K562 (cell line): Measurements from ENCODE around the gene CRCP. TPM values are rescaled to one million over a fixed set of nuclear protein-coding genes. Genes with fewer than 3 reads are reported as not detected.
A peak's percentile ranks its signal among the peaks of the same experiment; 100 is the strongest.

Source experiments
- ATAC-seq: fragments of 200-7000 bp; cut with Tn5 transposase; 3 replicates; pipeline ENCODE4 v1.9.1; 2020; ENCODE audit warnings: moderate library complexity
- BruUV-seq: library from RNA; stranded (reverse); fragments of 400-500 nt; replicated peaks from 2 replicates; lab custom pipeline; 2021; lab: Mats Ljungman, UMichigan
- CTCF ChIA-PET: fragments of 300-600 bp; formaldehyde crosslinking; extraction: SDS; loops from one replicate; lab custom pipeline; 2021; ENCODE audit warnings: low intra/inter-chr PET ratio; lab: Yijun Ruan, JAX
- POLR2A ChIA-PET: fragments of 300-600, 350-650 bp; sonication (Branson Sonifier 250); formaldehyde crosslinking; extraction: SDS; loops from one replicate; lab custom pipeline; 2021; ENCODE audit warnings: antibody characterized with exemption, inconsistent platforms; lab: Yijun Ruan, JAX
- DNase-seq, 4 experiments: peaks; one replicate each; pipeline versions ENCODE4 v3.0.0 to v3.0.0-alpha.2; 2011 to 2018; ENCODE audit warnings: low spot score in 3 of 4, mixed read lengths in 3 of 4; ENCODE audit errors: extremely low read depth in 1 of 4
- FAIRE-seq: peaks from 2 replicates; lab custom pipeline; 2011; peaks lifted over from hg19 to GRCh38; lab: Jason Lieb, UNC
- H2AFZ ChIP-seq: 2 replicates; pipeline ENCODE4 v1.6.0; 2011; ENCODE audit warnings: low read depth, low read length, control low read depth, inconsistent platforms
- H3K27ac ChIP-seq: fragments of 200-600 bp; 3 replicates; pipeline ENCODE4 v1.8.0; 2011; ENCODE audit warnings: low read depth, mild to moderate bottlenecking, control low read depth, inconsistent platforms, low read length, moderate library complexity, mixed read lengths; ENCODE audit errors: extremely low read depth
- H3K27me3 ChIP-seq, 2 experiments: fragments of 300-600 bp in 1 of 2; 2 replicates in 1 of 2; 3 replicates in 1 of 2; pipeline versions ENCODE4 v1.6.0 to v1.8.0; 2011; ENCODE audit warnings: inconsistent platforms in 2 of 2, low read length in 2 of 2, mild to moderate bottlenecking in 1 of 2, mixed read lengths in 1 of 2, moderate library complexity in 1 of 2; ENCODE audit not compliant: control insufficient read depth in 2 of 2, insufficient read depth in 2 of 2
- H3K36me3 ChIP-seq: fragments of 300-600 bp; 3 replicates; pipeline ENCODE4 v1.8.0; 2011; ENCODE audit warnings: mild to moderate bottlenecking, low read length, inconsistent platforms; ENCODE audit not compliant: control insufficient read depth, insufficient read depth
- H3K4me1 ChIP-seq, 2 experiments: fragments of 200-600 bp in 1 of 2; replicated peaks in 1 of 2; 2 replicates in 1 of 2; 3 replicates in 1 of 2; pipeline versions ENCODE4 v1.5.1 to v1.8.0; 2011; ENCODE audit warnings: inconsistent platforms in 2 of 2, low read length in 2 of 2, mild to moderate bottlenecking in 1 of 2, mixed read lengths in 1 of 2, moderate library complexity in 1 of 2; ENCODE audit not compliant: control insufficient read depth in 2 of 2, insufficient read depth in 2 of 2
- H3K4me2 ChIP-seq: 2 replicates; pipeline ENCODE4 v1.6.1; 2011; ENCODE audit warnings: low read length, control low read depth, inconsistent platforms, mixed read lengths; ENCODE audit not compliant: insufficient read depth
- H3K4me3 ChIP-seq: fragments of 200-600 bp; sonication (generic), shearing (Covaris generic); 2 replicates; pipeline ENCODE4 v1.5.1; 2016; ENCODE audit warnings: control low read depth, inconsistent platforms
- H3K79me2 ChIP-seq: fragments of 200-600 bp; 3 replicates; pipeline ENCODE4 v1.8.0; 2011; ENCODE audit warnings: low read length, inconsistent platforms; ENCODE audit not compliant: control insufficient read depth, insufficient read depth
- H3K9ac ChIP-seq, 2 experiments: 2 replicates each; pipeline versions ENCODE4 v1.6.0 to v1.6.1; 2011; ENCODE audit warnings: low read depth in 2 of 2, low read length in 2 of 2, control low read depth in 1 of 2, inconsistent platforms in 1 of 2, mild to moderate bottlenecking in 1 of 2, mixed read lengths in 1 of 2; ENCODE audit not compliant: insufficient read depth in 1 of 2
- H3K9me1 ChIP-seq: one replicate; pipeline ENCODE4 v1.6.0; 2011; ENCODE audit warnings: inconsistent platforms, mild to moderate bottlenecking, low read length, moderate library complexity; ENCODE audit not compliant: control insufficient read depth, insufficient read depth
- H3K9me3 ChIP-seq: replicated peaks from 2 replicates; pipeline ENCODE4 v1.5.1; 2011; ENCODE audit warnings: low read depth, low read length, inconsistent platforms; ENCODE audit not compliant: control insufficient read depth, insufficient read depth
- H4K20me1 ChIP-seq: replicated peaks from 2 replicates; pipeline ENCODE4 v1.6.1; 2011; ENCODE audit warnings: low read length, inconsistent platforms, mixed read lengths; ENCODE audit not compliant: control insufficient read depth, insufficient read depth
- ARHGAP35 ChIP-seq: fragments of 450-650 bp; IDR thresholded peaks from 2 replicates; pipeline ENCODE4 v1.6.1; 2018; ENCODE audit not compliant: partially characterized antibody
- CBFA2T2 ChIP-seq: fragments of 450-650 bp; conservative IDR thresholded peaks from 2 replicates; pipeline ENCODE4 v1.6.1; 2017; ENCODE audit warnings: mild to moderate bottlenecking
- CREB3 ChIP-seq: fragments of 450-650 bp; conservative IDR thresholded peaks from 2 replicates; pipeline ENCODE4 v1.6.1; 2016; ENCODE audit warnings: missing genetic modification characterization, low read depth, mild to moderate bottlenecking, missing compliant biosample characterization, moderate library complexity
- DNMT1 ChIP-seq: fragments of 450-650 bp; IDR thresholded peaks from 2 replicates; pipeline ENCODE4 v1.6.1; 2016; ENCODE audit warnings: antibody characterized with exemption, mild to moderate bottlenecking
- GABPB1 ChIP-seq: sonication (generic); formaldehyde crosslinking; IDR thresholded peaks from 2 replicates; pipeline ENCODE4 v1.8.0; 2022; ENCODE audit warnings: mild to moderate bottlenecking, missing genetic modification reagents
- GTF2A2 ChIP-seq: IDR thresholded peaks from 2 replicates; pipeline ENCODE4 v1.6.1; 2016; ENCODE audit warnings: mild to moderate bottlenecking, missing genetic modification characterization, missing compliant biosample characterization
- MAX ChIP-seq: sonication (generic); formaldehyde crosslinking; IDR thresholded peaks from 2 replicates; pipeline ENCODE4 v1.9.0; 2022; ENCODE audit warnings: mild to moderate bottlenecking, missing genetic modification reagents
- PCBP1 ChIP-seq: fragments of 200-400 bp; formaldehyde crosslinking; IDR thresholded peaks from 2 replicates; pipeline ENCODE4 v1.6.1; 2018; ENCODE audit warnings: mild to moderate bottlenecking, low read depth, low read length; ENCODE audit not compliant: poor library complexity, severe bottlenecking
- POLR2G ChIP-seq: fragments of 200-400 bp; formaldehyde crosslinking; IDR thresholded peaks from 2 replicates; pipeline ENCODE4 v1.6.1; 2017; ENCODE audit warnings: low read depth, mild to moderate bottlenecking, antibody characterized with exemption, low read length, moderate library complexity
- RBFOX2 ChIP-seq: fragments of 200-400 bp; formaldehyde crosslinking; IDR thresholded peaks from 2 replicates; pipeline ENCODE4 v1.6.1; 2017; ENCODE audit warnings: low read depth, mild to moderate bottlenecking, low read length, moderate library complexity
- RBM22 ChIP-seq: fragments of 200-400 bp; formaldehyde crosslinking; IDR thresholded peaks from 2 replicates; pipeline ENCODE4 v1.6.1; 2018; ENCODE audit warnings: low read length, low read depth; ENCODE audit not compliant: poor library complexity, severe bottlenecking
- SMARCC2 ChIP-seq: fragments of 450-650 bp; IDR thresholded peaks from 2 replicates; pipeline ENCODE4 v1.6.1; 2017; ENCODE audit warnings: antibody characterized with exemption, moderate library complexity, mild to moderate bottlenecking, low read depth
- SP1 ChIP-seq: sonication (generic); formaldehyde crosslinking; IDR thresholded peaks from 2 replicates; pipeline ENCODE4 v1.8.1; 2022; ENCODE audit warnings: mild to moderate bottlenecking, missing genetic modification reagents
- ZBTB7A ChIP-seq: IDR thresholded peaks from 2 replicates; pipeline ENCODE4 v1.6.1; 2011; ENCODE audit warnings: low read depth, mild to moderate bottlenecking, low read length, moderate library complexity, borderline replicate concordance; ENCODE audit not compliant: control insufficient read depth
- ZNF140 ChIP-seq: fragments of 250-450 bp; sonication (Bioruptor Pico); IDR thresholded peaks from 2 replicates; pipeline ENCODE4 v1.8.0; 2021; ENCODE audit warnings: moderate library complexity, mild to moderate bottlenecking, inconsistent platforms
- ZNF175 ChIP-seq: fragments of 200-800 bp; sonication (Bioruptor generic); IDR thresholded peaks from 2 replicates; pipeline ENCODE4 v1.6.1; 2016; ENCODE audit warnings: low read depth, mild to moderate bottlenecking, missing genetic modification characterization, missing compliant biosample characterization
- WGBS: fragments of 100-300 bp; shearing (Covaris generic); methylation state at CpG from one replicate; pipeline ENCODE4 v1.1.6; 2016; ENCODE audit warnings: low coverage, mixed read lengths; ENCODE audit not compliant: insufficient coverage; ENCODE audit errors: missing lambda C conversion rate; 5-methylcytosine and 5-hydroxymethylcytosine counted together
- in situ Hi-C: fragments of 300-500 bp; cut with MboI; formaldehyde crosslinking; loops from 4 replicates; pipeline ENCODE4 v1.15.0; 2018; ENCODE audit warnings: inconsistent platforms, mixed read lengths
- intact Hi-C: fragments of 100-400 bp; cut with micrococcal nuclease; formaldehyde crosslinking; loops from 2 replicates; pipeline ENCODE4 v1.14.2; 2022
- polyA plus RNA-seq, 8 experiments: library from polyadenylated mRNA; depleted of rRNA in 4 of 8; stranded (reverse) in 5 of 8; unstranded in 3 of 8; fragments of >200 nt; fragmentation: Nextera tagmentation in 2 of 8; fragmentation: Illumina TruSeq in 1 of 8; extraction: Ambion mirVana in 2 of 8; extraction: Trizol in 1 of 8; gene quantifications; 2 replicates each; pipeline versions ENCODE4 v1.2.1 to v1.2.3, GENCODE V29; 2011 to 2014; ENCODE audit warnings: inconsistent platforms in 1 of 8, missing spikeins in 1 of 8
- total RNA-seq, 7 experiments: library from RNA; depleted of rRNA in 6 of 7; stranded (reverse); fragments of >200 nt in 6 of 7; fragmentation: Illumina TruSeq in 2 of 7; extraction: Trizol in 2 of 7; gene quantifications; 2 replicates each; pipeline versions ENCODE4 v1.2.1 to v1.2.3, GENCODE V29; 2011 to 2021; ENCODE audit warnings: low replicate concordance in 1 of 7

Gene CRCP
- total and polyA plus RNA-seq, 9 of the 15 experiments (the other 6 are each of a cell fraction or from before 2014, with no cell fraction given), result 22.1 to 58.3 (median 43.4) TPM

DNA sequence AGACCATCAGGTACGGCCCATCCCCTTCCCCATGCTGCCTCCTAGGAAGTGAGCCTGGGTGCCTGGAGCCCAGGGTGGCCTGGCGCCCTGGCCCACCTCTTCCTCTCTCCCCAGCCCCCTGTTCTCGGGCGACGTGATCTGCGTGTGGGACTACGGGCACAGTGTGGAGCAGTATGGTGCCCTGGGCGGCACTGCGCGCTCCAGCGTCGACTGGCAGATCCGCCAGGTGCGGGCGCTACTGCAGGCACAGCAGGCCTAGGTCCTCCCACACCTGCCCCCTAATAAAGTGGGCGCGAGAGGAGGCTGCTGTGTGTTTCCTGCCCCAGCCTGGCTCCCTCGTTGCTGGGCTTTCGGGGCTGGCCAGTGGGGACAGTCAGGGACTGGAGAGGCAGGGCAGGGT is 22.0 kb upstream of the CRCP start:
- ATAC-seq, result no peak
- Histone ChIP-seq H3K9me3 (no peaks in the 10 kb centered on the region), H2AFZ (no peak overlapping the region)
- TF ChIP-seq ZNF175 (CRISPR knock-in tag), result no peak
- peak; percentile 66 for TF ChIP-seq POLR2G
- no peak for TF ChIP-seq CBFA2T2
- no peak for TF ChIP-seq GABPB1 (CRISPR knock-in tag)
- no peak for TF ChIP-seq ARHGAP35
- no peak for TF ChIP-seq ZBTB7A
- no peak for TF ChIP-seq MAX (CRISPR knock-in tag)
- no peak for TF ChIP-seq SP1 (CRISPR knock-in tag)
- no peak for TF ChIP-seq CREB3
- TF ChIP-seq SMARCC2, result no peak
- TF ChIP-seq PCBP1, result no peak
- TF ChIP-seq RBM22, result peak; percentile 36
- no peak for TF ChIP-seq GTF2A2
- peak; percentile 37; the same call in 1 of the 2 replicates for TF ChIP-seq RBFOX2
- TF ChIP-seq ZNF140 (CRISPR knock-in tag), result no peak
- TF ChIP-seq DNMT1, result no peak
- TF ChIP-seq, all 486 proteins: peak for 3
- Histone ChIP-seq H4K20me1 (no peaks in the 10 kb centered on the region), H3K4me2 (no peak overlapping the region), H3K4me3 (no peak overlapping the region), H3K27ac (no peak overlapping the region), H3K27me3 (no peaks in the 10 kb centered on the region), H3K4me1 (peaks cover 0 to 5% of the 10 kb centered on the region in 2 experiments; a peak in 2 of 5 replicates), H3K9ac (0 out of 4 replicates have a peak overlapping the region, but pooled peaks of 1 of the 2 experiments have one; percentile 37), H3K36me3 (peaks cover 14% of the 10 kb centered on the region; the same call in 1 of the 3 replicates), H3K79me2 (no peaks in the 10 kb centered on the region), H3K9me1 (no peaks in the 10 kb centered on the region)
- in situ Hi-C loops (no loop called here), intact Hi-C loops (no loop called here)
- no peak for FAIRE-seq
- DNase-seq, result peak in 1 of 4 experiments; percentile 15
- CTCF ChIA-PET, result no interaction called here
- no TSS peak for BruUV-seq
- 92% methylated on average over 19 of the region's 19 CpGs for WGBS
- POLR2A ChIA-PET, result interaction anchor here (0.7 kb wide), 2 partner anchors 13 to 22 kb away, joined by 3 read pairs; no protein-coding TSS in a partner anchor
